Neutrophil (primary cell): Measurements from ENCODE around the gene DACH1.

ENCODE experiments used
- H3K27ac ChIP-seq: fragments of 200-600 bp; sonication (generic); 2 replicates; pipeline ENCODE4 v1.5.1; 2016; ENCODE audit warnings: mild to moderate bottlenecking, moderate library complexity
- H3K27me3 ChIP-seq: fragments of 200-600 bp; sonication (generic); 2 replicates; pipeline ENCODE4 v1.6.0; 2016; ENCODE audit warnings: mild to moderate bottlenecking
- H3K36me3 ChIP-seq: fragments of 200-600 bp; sonication (generic); 2 replicates; pipeline ENCODE4 v1.5.1; 2017
- H3K4me1 ChIP-seq, 2 experiments: fragments of 200-600 bp in 1 of 2; sonication (generic) in 1 of 2; 1 replicate in 1 of 2; 2 replicates in 1 of 2; pipeline versions ENCODE4 v1.5.1 to v1.6.1; 2013 to 2016; ENCODE audit warnings: low read depth in 1 of 2, low read length in 1 of 2, mild to moderate bottlenecking in 1 of 2, moderate library complexity in 1 of 2; ENCODE audit not compliant: control insufficient read depth in 1 of 2, insufficient read depth in 1 of 2
- H3K4me3 ChIP-seq, 2 experiments: fragments of 200-600 bp in 1 of 2; sonication (generic) in 1 of 2; 1 replicate in 1 of 2; 2 replicates in 1 of 2; pipeline ENCODE4 v1.5.1; 2013 to 2016; ENCODE audit warnings: low read depth in 1 of 2, low read length in 1 of 2, mild to moderate bottlenecking in 1 of 2, moderate library complexity in 1 of 2
- H3K9me3 ChIP-seq: fragments of 200-600 bp; sonication (generic); 2 replicates; pipeline ENCODE4 v1.5.1; 2016
- CTCF ChIP-seq: fragments of 200-600 bp; sonication (generic); IDR thresholded peaks from 2 replicates; pipeline ENCODE4 v1.5.1; 2016; ENCODE audit warnings: antibody characterized with exemption

The DACH1 gene

DNA sequence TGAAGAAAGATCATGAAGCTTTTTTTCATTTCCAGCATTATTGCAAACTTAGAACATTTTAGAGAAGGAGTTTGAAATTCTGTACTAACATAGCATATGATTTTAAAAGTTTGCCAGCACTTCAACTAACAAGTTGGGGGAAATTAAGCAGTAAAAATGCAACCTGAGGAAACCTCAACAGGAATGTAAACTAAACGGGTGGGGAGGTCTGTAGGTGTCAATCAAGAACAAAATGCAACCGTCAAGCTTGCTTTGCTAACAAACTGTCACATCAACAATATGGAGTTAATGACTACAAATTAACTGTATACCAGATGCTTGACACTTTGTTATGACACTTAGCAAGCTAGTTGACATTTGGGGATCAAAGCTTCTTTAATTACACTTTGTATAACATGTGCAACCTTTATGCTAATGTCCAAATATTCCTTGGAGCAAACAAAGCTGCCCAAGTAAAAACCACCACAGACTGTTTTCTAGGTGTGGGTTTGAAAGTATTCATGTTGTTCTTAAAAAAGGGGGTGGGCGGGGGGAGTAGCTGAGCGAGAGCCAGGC is 52.1 kb downstream of the DACH1 start:
- H3K4me3 ChIP-seq, result no peak overlapping the region
- no peak overlapping the region for H3K27ac ChIP-seq
- no peaks in the 10 kb centered on the region for H3K27me3 ChIP-seq
- TF ChIP-seq CTCF, result no peak
- H3K9me3 ChIP-seq, result no peaks in the 10 kb centered on the region
- peaks cover 18 to 25% of the 10 kb centered on the region in 2 experiments for H3K4me1 ChIP-seq
- no peaks in the 10 kb centered on the region for H3K36me3 ChIP-seq

DNA sequence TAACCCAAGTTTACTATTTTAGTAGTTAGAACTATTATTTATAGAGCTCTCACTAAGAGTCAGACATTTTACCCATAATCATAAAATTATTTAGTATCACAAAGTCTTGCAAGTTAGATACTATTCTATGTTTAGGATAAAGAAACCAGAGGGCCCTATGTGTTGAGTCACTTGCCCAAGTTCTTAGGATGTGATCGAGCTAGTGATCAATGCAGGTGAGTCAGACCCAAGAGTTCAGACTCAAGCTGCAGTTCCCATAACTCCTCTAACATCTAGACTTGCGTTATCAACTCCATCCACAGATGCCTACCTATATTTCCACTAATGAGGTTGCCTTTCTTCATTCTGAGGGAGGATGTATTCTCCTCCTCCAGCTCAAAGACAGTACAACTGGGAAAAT is 53.8 kb downstream of the DACH1 start:
- Histone ChIP-seq H3K4me3 (no peak overlapping the region), H3K27me3 (no peaks in the 10 kb centered on the region), H3K4me1 (peaks cover 7 to 12% of the 10 kb centered on the region in 2 experiments), H3K36me3 (no peaks in the 10 kb centered on the region), H3K27ac (no peak overlapping the region), H3K9me3 (no peaks in the 10 kb centered on the region)
- no peak for TF ChIP-seq CTCF

- peaks cover 12% of the 10 kb centered on the region in 2 experiments for H3K4me1 ChIP-seq
- H3K36me3 ChIP-seq, result no peaks in the 10 kb centered on the region
- no peak overlapping the region for H3K27ac ChIP-seq
- no peaks in the 10 kb centered on the region for H3K27me3 ChIP-seq
- TF ChIP-seq CTCF, result no peak
- no peaks in the 10 kb centered on the region for H3K9me3 ChIP-seq
- H3K4me3 ChIP-seq, result no peak overlapping the region
Measured at GRCh38 chr13:71811344-71811743, 55.7 kb downstream of the DACH1 start.

DNA sequence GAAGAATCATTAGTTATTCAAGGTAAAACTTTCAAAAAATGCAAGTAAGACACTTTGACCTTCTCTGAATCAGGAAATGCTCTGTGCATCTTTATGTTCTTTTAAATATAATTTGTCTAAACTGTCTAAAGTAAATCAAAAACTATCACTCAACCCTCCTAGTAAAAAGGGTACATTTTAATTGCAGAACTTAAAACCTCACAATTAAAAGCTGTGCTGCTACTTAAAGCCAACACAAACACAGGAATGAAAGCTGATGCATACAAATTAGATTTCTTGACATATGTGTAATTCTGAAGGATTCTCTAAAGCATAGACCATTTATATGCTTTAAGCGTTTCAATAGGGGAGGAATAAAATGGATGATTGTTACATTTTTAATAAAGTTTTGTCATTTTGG is 58.3 kb downstream of the DACH1 start:
- no peak for TF ChIP-seq CTCF
- Histone ChIP-seq H3K4me3 (no peak overlapping the region), H3K27me3 (no peaks in the 10 kb centered on the region), H3K36me3 (no peaks in the 10 kb centered on the region), H3K27ac (no peak overlapping the region), H3K4me1 (peaks cover 21% of the 10 kb centered on the region in 2 experiments), H3K9me3 (no peaks in the 10 kb centered on the region)

GRCh38 chr13:71806886-71807285 is 60.1 kb downstream of the DACH1 start:
- no peaks in the 10 kb centered on the region for H3K27me3 ChIP-seq
- no peaks in the 10 kb centered on the region for H3K9me3 ChIP-seq
- H3K4me1 ChIP-seq, result peaks cover 39% of the 10 kb centered on the region in 2 experiments
- TF ChIP-seq CTCF, result no peak
- H3K4me3 ChIP-seq, result no peak overlapping the region
- no peaks in the 10 kb centered on the region for H3K36me3 ChIP-seq
- peak overlapping the region; percentile 42 for H3K27ac ChIP-seq

GRCh38 chr13:71803066-71803465 is 63.9 kb downstream of the DACH1 start:
- peak overlapping the region; percentile 73 for H3K27ac ChIP-seq
- no peaks in the 10 kb centered on the region for H3K27me3 ChIP-seq
- H3K36me3 ChIP-seq, result no peaks in the 10 kb centered on the region
- H3K4me1 ChIP-seq, result peaks cover 77% of the 10 kb centered on the region in 2 experiments
- TF ChIP-seq CTCF, result no peak
- peak overlapping the region in 1 of 2 experiments; percentile 16 for H3K4me3 ChIP-seq
- H3K9me3 ChIP-seq, result no peaks in the 10 kb centered on the region
